HG03457 (cell line): ENCODE results near the gene DEFB125.

ENCODE experiments used
- ATAC-seq: cut with Tn5 transposase; IDR thresholded peaks from one replicate; pipeline ENCODE4 v1.9.1; 2021; ENCODE audit warnings: moderate number of reproducible peaks; ENCODE audit not compliant: unreplicated experiment

Gene DEFB125

GRCh38 chr20:145877-146276 is 58.4 kb downstream of the DEFB125 start:
- no peak for ATAC-seq
